HG02852 (cell line): ENCODE measurements around the gene SORCS3.

ENCODE experiments used
- ATAC-seq: cut with Tn5 transposase; IDR thresholded peaks from one replicate; pipeline ENCODE4 v1.9.1; 2021; ENCODE audit warnings: mild to moderate bottlenecking, moderate library complexity; ENCODE audit not compliant: unreplicated experiment

The SORCS3 gene

DNA sequence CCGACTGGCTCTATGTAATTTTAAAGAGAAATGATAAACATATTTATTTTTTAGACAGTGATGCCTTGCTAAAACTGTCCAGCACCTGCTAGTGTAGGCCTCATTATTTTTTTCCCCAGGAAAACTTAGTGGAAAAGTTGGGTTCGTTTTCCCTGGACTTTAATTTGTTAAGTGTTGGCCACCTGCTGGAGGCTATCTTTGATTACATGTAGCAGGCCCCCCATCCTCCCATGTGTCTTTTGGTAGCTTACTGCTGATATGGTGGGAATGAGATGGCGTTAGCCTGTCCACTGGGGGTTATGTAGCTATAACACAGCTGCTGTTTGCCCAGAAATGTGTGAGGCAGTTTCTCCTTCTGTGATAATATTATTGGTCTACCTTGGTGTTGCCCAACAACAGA, 265.0 kb downstream of the SORCS3 start:
- ATAC-seq, result no peak

DNA sequence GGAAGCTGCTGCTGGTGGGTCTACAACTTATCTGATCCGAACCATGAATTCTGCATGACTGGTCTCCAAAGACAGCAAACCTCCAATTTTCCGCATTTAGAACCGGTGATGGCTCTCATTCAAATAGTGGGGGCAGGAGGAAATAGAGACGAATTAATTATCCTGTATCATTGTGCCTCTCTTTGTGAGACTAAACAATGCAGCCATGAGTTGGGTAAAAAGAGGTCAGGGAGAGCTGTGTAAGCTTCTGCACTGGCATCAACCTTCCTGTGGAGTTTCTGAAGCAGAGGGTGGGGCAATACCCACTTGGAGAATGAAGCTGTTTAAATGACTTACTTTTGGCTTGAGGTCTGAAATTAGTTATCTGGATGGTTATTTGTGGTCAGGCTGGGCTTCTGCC, 266.4 kb downstream of the SORCS3 start:
- ATAC-seq, result no peak

DNA sequence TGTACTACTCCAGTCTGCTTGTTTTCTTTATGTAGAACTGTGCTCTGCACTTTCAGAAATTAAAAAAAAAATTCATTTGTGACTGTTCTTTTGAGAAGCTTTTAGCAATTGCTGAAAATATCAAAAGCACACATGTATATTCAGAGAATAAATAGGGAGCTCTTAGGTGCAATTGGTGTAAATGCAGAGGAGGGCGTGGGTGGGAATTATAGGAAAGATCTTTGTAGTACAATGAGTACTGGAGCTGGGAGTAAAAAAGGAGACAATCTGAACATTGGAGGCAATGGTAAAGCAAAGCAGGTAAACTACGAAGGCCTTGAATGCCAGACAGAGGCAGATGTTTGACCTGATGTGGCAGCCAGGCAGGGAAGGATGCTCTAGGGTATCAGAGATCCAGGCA, 267.5 kb downstream of the SORCS3 start:
- no peak for ATAC-seq

- ATAC-seq, result no peak
These were observed 269.6 kb downstream of the SORCS3 start for GRCh38 chr10:104910712-104911111.

DNA sequence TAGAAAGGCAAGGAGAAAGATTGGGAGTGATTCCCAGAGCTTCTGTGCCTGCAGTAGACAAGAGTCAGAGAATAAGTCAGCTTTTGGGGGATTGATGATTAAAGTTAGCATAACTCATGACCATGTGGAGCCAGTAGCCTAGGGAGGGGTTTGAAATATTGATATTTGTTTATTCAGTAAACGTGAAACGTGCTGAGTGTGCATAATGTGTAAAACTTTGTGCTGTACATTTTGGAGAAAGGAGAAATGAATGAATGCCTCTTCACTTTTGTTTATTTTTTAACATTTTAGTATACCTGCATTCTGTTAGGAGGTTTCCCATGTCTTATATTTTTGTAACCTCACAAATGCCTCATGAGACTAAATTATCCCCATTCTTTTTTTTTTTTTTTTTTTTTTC, 272.3 kb downstream of the SORCS3 start:
- ATAC-seq, result no peak

DNA sequence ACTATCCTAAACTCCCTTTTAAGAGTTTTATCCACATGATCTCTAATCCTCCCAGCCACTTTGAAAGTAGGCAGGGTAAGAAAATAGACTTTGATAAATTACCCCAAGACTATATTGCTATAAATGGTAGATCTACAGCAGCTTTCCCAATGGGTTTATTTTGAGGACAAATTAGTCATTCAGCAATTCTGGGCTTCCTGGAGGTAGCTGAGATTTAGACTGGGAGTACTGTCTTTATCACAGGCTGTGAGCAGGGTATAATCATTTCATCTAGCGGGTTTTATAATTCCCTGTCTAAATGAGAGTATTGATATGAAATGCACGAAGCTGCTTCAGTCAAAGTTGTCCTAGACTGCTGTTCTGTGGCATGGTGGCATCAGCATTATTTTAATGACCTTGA, 279.4 kb downstream of the SORCS3 start:
- no peak for ATAC-seq

GRCh38 chr10:104921763-104922162, 280.7 kb downstream of the SORCS3 start:
- ATAC-seq, result no peak

DNA sequence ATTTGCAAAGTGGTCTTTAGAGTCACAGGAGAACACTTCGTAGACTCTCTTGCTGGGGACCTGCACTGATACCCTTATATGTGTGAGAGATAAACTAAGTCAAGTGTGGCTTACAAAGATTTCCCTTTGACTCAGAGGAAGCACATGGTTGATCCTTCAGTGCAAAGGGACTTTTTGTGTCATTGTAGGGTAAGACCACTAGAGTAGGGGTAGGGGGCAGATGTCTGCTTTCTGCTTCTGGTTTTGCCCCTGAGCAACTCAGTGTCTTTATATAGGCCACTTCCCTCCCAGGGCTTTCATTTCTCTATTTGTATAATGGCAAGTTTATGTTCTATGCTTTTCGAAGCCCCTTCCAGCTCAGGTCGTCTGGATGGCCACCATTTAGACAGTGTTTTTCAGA, 281.7 kb downstream of the SORCS3 start:
- ATAC-seq, result peak; percentile 88

- ATAC-seq, result no peak
These were observed 282.4 kb downstream of the SORCS3 start for GRCh38 chr10:104923501-104923900.

GRCh38 chr10:104924101-104924795, 283.2 kb downstream of the SORCS3 start:
- no peak for ATAC-seq

GRCh38 chr10:104925232-104925851, 284.3 kb downstream of the SORCS3 start:
- no peak for ATAC-seq

- no peak for ATAC-seq
These were observed 287.6 kb downstream of the SORCS3 start for GRCh38 chr10:104928734-104929133.

- no peak for ATAC-seq
These were observed 290.6 kb downstream of the SORCS3 start for GRCh38 chr10:104931612-104932134.

DNA sequence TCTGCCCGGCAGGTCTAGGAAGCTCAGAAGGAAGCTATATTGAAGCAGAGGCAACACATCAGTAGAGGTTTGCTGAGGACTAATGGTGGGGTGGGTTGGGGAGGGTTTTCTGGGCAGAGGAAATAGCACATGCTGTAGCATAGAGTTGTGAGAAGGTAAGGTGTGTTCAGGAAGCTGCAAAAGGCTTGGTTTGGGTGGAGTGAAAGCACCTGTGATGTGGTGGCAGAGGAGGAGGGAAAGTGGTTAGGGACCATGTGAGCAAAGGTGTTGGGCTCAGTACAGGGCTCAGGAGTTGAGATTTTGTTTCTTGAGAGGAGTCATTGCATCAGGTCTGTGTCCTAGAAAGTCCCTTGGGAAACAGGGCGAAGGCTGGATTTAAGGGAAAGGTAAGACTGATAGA, 294.6 kb downstream of the SORCS3 start:
- ATAC-seq, result no peak

DNA sequence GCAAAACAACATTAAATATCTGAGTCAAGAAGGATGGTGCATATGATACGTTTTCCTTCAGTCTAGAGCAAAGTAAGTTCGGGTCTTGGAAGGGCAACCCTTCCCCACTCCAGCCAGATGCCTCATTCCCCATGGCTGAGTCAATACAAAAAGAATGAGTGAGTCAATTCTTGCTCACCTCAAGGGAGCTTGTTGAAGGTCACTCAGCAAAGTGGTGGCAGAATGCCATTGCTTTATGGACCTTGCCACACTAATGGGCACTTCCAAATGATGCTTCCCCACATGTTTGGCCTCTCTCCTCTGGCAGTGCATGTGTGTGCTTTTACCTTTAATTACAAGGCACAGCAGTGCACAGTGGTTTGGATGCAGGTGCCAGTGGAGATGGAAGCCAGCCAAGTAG, 296.5 kb downstream of the SORCS3 start:
- ATAC-seq, result no peak

DNA sequence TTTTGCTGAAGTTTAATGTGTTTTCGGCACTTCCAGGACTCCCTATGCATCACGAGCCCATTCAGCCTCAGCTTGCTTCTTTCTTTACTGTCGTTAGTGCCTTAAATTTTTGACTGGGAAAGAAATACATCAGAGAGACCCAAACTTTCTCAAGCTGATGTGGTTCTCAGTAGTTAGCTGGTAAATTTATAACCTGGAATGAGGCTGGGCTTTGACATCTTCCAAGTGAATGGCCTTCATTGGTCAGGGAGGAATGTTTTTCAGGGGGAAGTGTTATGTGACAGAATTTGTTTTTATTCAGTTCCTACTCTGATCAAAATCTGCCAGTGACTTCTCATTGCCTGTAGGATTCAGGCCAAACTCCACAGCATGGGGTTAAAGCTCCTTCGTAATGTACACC, 296.9 kb downstream of the SORCS3 start:
- no peak for ATAC-seq

- ATAC-seq, result no peak
These were observed 300.6 kb downstream of the SORCS3 start for GRCh38 chr10:104941662-104942061.

- ATAC-seq, result no peak
These were observed 306.2 kb downstream of the SORCS3 start for GRCh38 chr10:104947314-104947713.

GRCh38 chr10:104957178-104957841, 316.2 kb downstream of the SORCS3 start:
- no peak for ATAC-seq

GRCh38 chr10:104966563-104967297, 325.6 kb downstream of the SORCS3 start:
- no peak for ATAC-seq

GRCh38 chr10:104980368-104980767, 339.3 kb downstream of the SORCS3 start:
- no peak for ATAC-seq
